OCI-LY1 (cell line): ENCODE measurements around the gene AFF1.

Experiments used
- CTCF ChIP-seq: fragments of 200-600 bp; sonication (generic), shearing (Covaris generic); IDR thresholded peaks from 2 replicates; pipeline ENCODE4 v1.5.1; 2017; ENCODE audit warnings: mild to moderate bottlenecking, antibody characterized with exemption, low read length, moderate library complexity, mixed read lengths
- EZH2 ChIP-seq: fragments of 200-600 bp; sonication (generic), shearing (Covaris generic); IDR thresholded peaks from 2 replicates; pipeline ENCODE4 v1.8.0; 2017; ENCODE audit warnings: borderline replicate concordance, mixed run types, mild to moderate bottlenecking, antibody characterized with exemption, low read length, moderate library complexity, mixed read lengths

- TF ChIP-seq CTCF = no peak
- TF ChIP-seq EZH2 = no peak
These were observed 42.2 kb upstream of the AFF1 start for GRCh38 chr4:86892636-86892960.
